H1 (cell line): ENCODE data around the gene LCNL1. TPM values are rescaled to one million over a fixed set of nuclear protein-coding genes. Genes with fewer than 3 reads are reported as not detected.

ENCODE experiments used
- CTCF ChIA-PET: fragments of 300-600 bp; sonication (Branson Sonifier 250); formaldehyde crosslinking; loops from one replicate; lab custom pipeline; 2021; ENCODE audit not compliant: partially characterized antibody; lab: Charles Lee
- POLR2A ChIA-PET: fragments of 300-600 bp; sonication (Branson Sonifier 250); formaldehyde crosslinking; loops from one replicate; lab custom pipeline; 2021; ENCODE audit warnings: inconsistent platforms; ENCODE audit not compliant: partially characterized antibody; lab: Charles Lee
- DNase-seq, 2 experiments: peaks; one replicate each; pipeline versions ENCODE4 v3.0.0 to v3.0.0-alpha.2; 2010 to 2022; ENCODE audit warnings: low spot score in 2 of 2, low read depth in 1 of 2, mixed read lengths in 1 of 2
- FAIRE-seq: peaks from 2 replicates; lab custom pipeline; 2011; peaks lifted over from hg19 to GRCh38; lab: Jason Lieb, UNC
- H2AFZ ChIP-seq: 2 replicates; pipeline ENCODE4 v1.8.1; 2012; ENCODE audit warnings: low read length, inconsistent platforms
- H2AK5ac ChIP-seq: 2 replicates; pipeline ENCODE4 v1.6.1; 2013; ENCODE audit warnings: low read depth, low read length
- H2BK120ac ChIP-seq: replicated peaks from 2 replicates; pipeline ENCODE3; 2013; ENCODE audit warnings: low read depth, low read length, inconsistent platforms
- H2BK12ac ChIP-seq: 2 replicates; pipeline ENCODE4 v1.6.1; 2013; ENCODE audit warnings: low read depth, low read length
- H2BK15ac ChIP-seq: 2 replicates; pipeline ENCODE4 v1.6.1; 2013; ENCODE audit warnings: low read length
- H2BK20ac ChIP-seq: 2 replicates; pipeline ENCODE4 v1.6.1; 2013; ENCODE audit warnings: low read length
- H2BK5ac ChIP-seq: 2 replicates; pipeline ENCODE4 v1.6.1; 2013; ENCODE audit warnings: low read depth, low read length
- H3K14ac ChIP-seq: 2 replicates; pipeline ENCODE4 v1.6.1; 2013; ENCODE audit warnings: inconsistent platforms; ENCODE audit not compliant: insufficient read length
- H3K18ac ChIP-seq: 2 replicates; pipeline ENCODE4 v1.6.1; 2013; ENCODE audit warnings: low read length; ENCODE audit errors: extremely low read depth
- H3K23ac ChIP-seq: 2 replicates; pipeline ENCODE4 v1.6.1; 2013; ENCODE audit warnings: inconsistent platforms; ENCODE audit not compliant: insufficient read length
- H3K23me2 ChIP-seq: 2 replicates; pipeline ENCODE4 v1.6.1; 2013; ENCODE audit warnings: low read depth, low read length
- H3K27ac ChIP-seq: 2 replicates; pipeline ENCODE4 v1.6.1; 2011; ENCODE audit warnings: low read depth, low read length, inconsistent platforms
- H3K27me3 ChIP-seq, 4 experiments: replicated peaks in 1 of 4; 1 replicate in 1 of 4; 2 replicates in 3 of 4; pipeline versions ENCODE4 v1.6.1 to v1.8.1; 2011 to 2013; ENCODE audit warnings: low read length in 3 of 4, mild to moderate bottlenecking in 3 of 4, inconsistent platforms in 2 of 4, mixed read lengths in 2 of 4, moderate library complexity in 1 of 4; ENCODE audit not compliant: control insufficient read depth in 3 of 4, insufficient read depth in 3 of 4; ENCODE audit errors: extremely low read depth in 1 of 4
- H3K36me3 ChIP-seq, 4 experiments: 2 replicates each; pipeline versions ENCODE4 v1.6.1 to v1.8.1; 2011 to 2013; ENCODE audit warnings: mild to moderate bottlenecking in 4 of 4, low read length in 3 of 4, moderate library complexity in 2 of 4, control low read depth in 1 of 4, inconsistent platforms in 1 of 4; ENCODE audit not compliant: insufficient read depth in 4 of 4, control insufficient read depth in 2 of 4
- H3K4ac ChIP-seq: replicated peaks from 2 replicates; pipeline ENCODE3; 2013; ENCODE audit warnings: low read length, low read depth, mixed read lengths, inconsistent platforms; ENCODE audit not compliant: insufficient read length
- H3K4me1 ChIP-seq, 4 experiments: replicated peaks in 1 of 4; 1 replicate in 1 of 4; 2 replicates in 3 of 4; pipeline versions ENCODE4 v1.6.1 to v1.8.1; 2011 to 2013; ENCODE audit warnings: low read length in 3 of 4, inconsistent platforms in 2 of 4, mixed read lengths in 1 of 4; ENCODE audit not compliant: insufficient read depth in 4 of 4, control insufficient read depth in 3 of 4
- H3K4me2 ChIP-seq, 2 experiments: 2 replicates each; pipeline versions ENCODE4 v1.6.1 to v1.8.1; 2011 to 2013; ENCODE audit warnings: low read depth in 2 of 2, low read length in 2 of 2, control low read depth in 1 of 2, inconsistent platforms in 1 of 2, mild to moderate bottlenecking in 1 of 2; ENCODE audit not compliant: insufficient read depth in 1 of 2
- H3K4me3 ChIP-seq, 4 experiments: fragments of 200-600, 300-600 bp in 1 of 4; sonication (generic), shearing (Covaris generic), sonication (Bioruptor Twin) in 1 of 4; 2 replicates each; pipeline versions ENCODE4 v1.5.1 to v1.8.1; 2011 to 2016; ENCODE audit warnings: low read length in 4 of 4, low read depth in 3 of 4, control low read depth in 2 of 4, inconsistent platforms in 2 of 4, mild to moderate bottlenecking in 2 of 4, mixed read lengths in 1 of 4, moderate library complexity in 1 of 4; ENCODE audit not compliant: insufficient read depth in 2 of 4; ENCODE audit errors: extremely low read depth in 1 of 4
- H3K56ac ChIP-seq: replicated peaks from 2 replicates; pipeline ENCODE3; 2013; ENCODE audit warnings: low read depth, mild to moderate bottlenecking, mixed read lengths, low read length, inconsistent platforms; ENCODE audit not compliant: insufficient read length
- H3K79me1 ChIP-seq: 2 replicates; pipeline ENCODE4 v1.6.1; 2013; ENCODE audit warnings: low read depth, low read length, control low read depth
- H3K79me2 ChIP-seq, 2 experiments: 2 replicates each; pipeline versions ENCODE4 v1.6.1 to v1.8.1; 2012 to 2013; ENCODE audit warnings: low read length in 2 of 2, mild to moderate bottlenecking in 2 of 2, inconsistent platforms in 1 of 2; ENCODE audit not compliant: insufficient read depth in 2 of 2, control insufficient read depth in 1 of 2
- H3K9ac ChIP-seq, 4 experiments: replicated peaks in 1 of 4; 1 replicate in 1 of 4; 2 replicates in 3 of 4; pipeline versions ENCODE4 v1.6.1 to v1.8.1; 2011 to 2013; ENCODE audit warnings: low read depth in 3 of 4, low read length in 3 of 4, control low read depth in 2 of 4, mild to moderate bottlenecking in 2 of 4, moderate library complexity in 2 of 4, inconsistent platforms in 1 of 4; ENCODE audit errors: extremely low read depth in 1 of 4
- H3K9me3 ChIP-seq, 2 experiments: 2 replicates each; pipeline versions ENCODE4 v1.6.1 to v1.8.1; 2012 to 2013; ENCODE audit warnings: mild to moderate bottlenecking in 2 of 2, moderate library complexity in 2 of 2, control low read depth in 1 of 2, inconsistent platforms in 1 of 2, low read depth in 1 of 2, low read length in 1 of 2, mixed read lengths in 1 of 2; ENCODE audit not compliant: insufficient read depth in 2 of 2
- H4K20me1 ChIP-seq, 2 experiments: replicated peaks in 1 of 2; 2 replicates each; pipeline versions ENCODE3 to v1.8.1; 2011 to 2013; ENCODE audit warnings: inconsistent platforms in 2 of 2, low read length in 2 of 2, mild to moderate bottlenecking in 1 of 2; ENCODE audit not compliant: insufficient read depth in 2 of 2, control insufficient read depth in 1 of 2
- H4K5ac ChIP-seq: 2 replicates; pipeline ENCODE4 v1.6.1; 2013; ENCODE audit warnings: low read length, low read depth, mixed read lengths, inconsistent platforms; ENCODE audit not compliant: insufficient read length
- H4K8ac ChIP-seq: 2 replicates; pipeline ENCODE4 v1.8.0; 2013; ENCODE audit warnings: mild to moderate bottlenecking, moderate library complexity, low read length, inconsistent platforms; ENCODE audit not compliant: insufficient read depth; ENCODE audit errors: extremely low read depth
- H4K91ac ChIP-seq: replicated peaks from 2 replicates; pipeline ENCODE3; 2013; ENCODE audit warnings: low read length, mixed read lengths, inconsistent platforms; ENCODE audit not compliant: insufficient read length
- CHD2 ChIP-seq: IDR thresholded peaks from 2 replicates; pipeline ENCODE4 v1.6.1; 2012; ENCODE audit warnings: low read length, improper control_type of control experiment
- EP300 ChIP-seq, 2 experiments: IDR thresholded peaks; 1 replicate in 1 of 2; 2 replicates in 1 of 2; pipeline ENCODE4 v1.6.1; 2011 to 2012; ENCODE audit warnings: low read depth in 2 of 2, low read length in 2 of 2, mild to moderate bottlenecking in 2 of 2, borderline replicate concordance in 1 of 2, inconsistent platforms in 1 of 2, moderate library complexity in 1 of 2
- HDAC2 ChIP-seq, 2 experiments: fragments of 300-600 bp in 1 of 2; sonication (generic) in 1 of 2; IDR thresholded peaks; 2 replicates each; pipeline ENCODE4 v1.6.1; 2011 to 2012; ENCODE audit warnings: low read depth in 2 of 2, low read length in 2 of 2, mild to moderate bottlenecking in 2 of 2, moderate library complexity in 2 of 2, borderline replicate concordance in 1 of 2, inconsistent platforms in 1 of 2
- NRF1 ChIP-seq: IDR thresholded peaks from 2 replicates; pipeline ENCODE4 v1.6.1; 2011; ENCODE audit warnings: mild to moderate bottlenecking, low read depth, low read length, improper control_type of control experiment
- PHF8 ChIP-seq: fragments of 200-600 bp; sonication (generic); conservative IDR thresholded peaks from 2 replicates; pipeline ENCODE4 v1.7.1; 2012; ENCODE audit warnings: low read depth, mild to moderate bottlenecking, inconsistent platforms, low read length, moderate library complexity
- RBBP5 ChIP-seq: IDR thresholded peaks from 2 replicates; pipeline ENCODE4 v1.7.1; 2012; ENCODE audit warnings: low read depth, mild to moderate bottlenecking, inconsistent platforms, low read length, moderate library complexity, borderline replicate concordance
- SIN3A ChIP-seq, 2 experiments: IDR thresholded peaks in 1 of 2; conservative IDR thresholded peaks in 1 of 2; 2 replicates each; pipeline ENCODE4 v1.6.1; 2011 to 2012; ENCODE audit warnings: low read length in 2 of 2, improper control_type of control experiment in 1 of 2, low read depth in 1 of 2, mild to moderate bottlenecking in 1 of 2
- SP4 ChIP-seq: IDR thresholded peaks from 2 replicates; pipeline ENCODE4 v1.6.1; 2012; ENCODE audit warnings: low read length, inconsistent platforms
- TBP ChIP-seq: IDR thresholded peaks from 2 replicates; pipeline ENCODE4 v1.6.1; 2011; ENCODE audit warnings: low read depth, low read length, improper control_type of control experiment
- USF2 ChIP-seq: IDR thresholded peaks from 2 replicates; pipeline ENCODE4 v1.6.1; 2011; ENCODE audit warnings: low read length, improper control_type of control experiment
- WGBS, 2 experiments: shearing (Covaris generic) in 1 of 2; methylation state at CpG; one replicate each; pipeline versions ENCODE4 v1.1.6 to v1.1.7; 2013 to 2015; ENCODE audit warnings: low lambda C conversion rate in 2 of 2, mixed read lengths in 2 of 2, inconsistent platforms in 1 of 2, low coverage in 1 of 2, missing lambda C conversion rate in 1 of 2; ENCODE audit not compliant: insufficient replicate concordance in 2 of 2, insufficient coverage in 1 of 2, insufficient read length in 1 of 2; ENCODE audit errors: extremely low coverage in 1 of 2, missing lambda C conversion rate in 1 of 2; 5-methylcytosine and 5-hydroxymethylcytosine counted together
- polyA plus RNA-seq, 7 experiments: library from polyadenylated mRNA; depleted of rRNA in 3 of 7; stranded (reverse) in 5 of 7; unstranded in 2 of 7; fragments of >200 nt in 5 of 7; fragments of 200-250 nt in 2 of 7; gene quantifications; 1 replicate in 5 of 7; 2 replicates in 1 of 7; 4 replicates in 1 of 7; pipeline versions ENCODE4 v1.2.1 to v1.2.3, GENCODE V29; 2011 to 2013; ENCODE audit warnings: missing spikeins in 2 of 7, mixed read lengths in 2 of 7
- total RNA-seq: library from RNA; stranded (reverse); fragmentation: NEBNext Ultra II Directional; extraction: Animal tissue kit (Norgen Biotek cat#: 25700); gene quantifications from 2 replicates; pipeline ENCODE4 v1.2.1, GENCODE V29; 2021

The LCNL1 gene
- total and polyA plus RNA-seq, 2 of the 8 experiments (the other 6 are each of a cell fraction or from before 2014, with no cell fraction given) = 0.11 TPM; not detected in 1

- Histone ChIP-seq H3K4me2 (no peak overlapping the region), H3K36me3 (no peaks in the 10 kb centered on the region), H3K18ac (no peak overlapping the region), H3K23me2 (no peaks in the 10 kb centered on the region), H3K4me1 (peaks cover 0 to under 1% (median 0%) of the 10 kb centered on the region in 4 experiments; a peak in 2 of 7 replicates), H4K5ac (no peak overlapping the region), H2BK120ac (no peak overlapping the region), H3K14ac (no peak overlapping the region), H3K79me1 (no peaks in the 10 kb centered on the region), H3K9ac (no peak overlapping the region), H3K4ac (no peak overlapping the region), H2BK5ac (no peak overlapping the region), H3K56ac (no peak overlapping the region), H3K79me2 (no peaks in the 10 kb centered on the region), H4K8ac (no peak overlapping the region), H3K27me3 (no peaks in the 10 kb centered on the region; a peak in 1 of 7 replicates), H2BK15ac (no peak overlapping the region), H4K91ac (no peak overlapping the region), H3K23ac (no peak overlapping the region), H4K20me1 (no peaks in the 10 kb centered on the region), H2BK20ac (no peak overlapping the region), H2AK5ac (no peak overlapping the region), H2BK12ac (no peak overlapping the region), H2AFZ (no peak overlapping the region), H3K4me3 (no peak overlapping the region), H3K9me3 (peaks cover 0 to 10% of the 10 kb centered on the region in 2 experiments; a peak in 1 of 4 replicates), H3K27ac (no peak overlapping the region)
- no peak for FAIRE-seq
- TF ChIP-seq EP300 (IDR thresholded peaks at IDR 0.05; ENCODE audit: borderline replicate concordance in 1 of 2, low read depth in 2 of 2, low read length in 2 of 2) (no peak), RBBP5 (no peak), TBP (no peak), SP4 (no peak), HDAC2 (IDR thresholded peaks at IDR 0.05; ENCODE audit: borderline replicate concordance in 1 of 2, low read depth in 2 of 2, low read length in 2 of 2) (no peak), SIN3A (conservative IDR thresholded peaks at IDR 0.05 in 1 of 2, IDR thresholded peaks at IDR 0.05 in 1 of 2; ENCODE audit: low read depth in 1 of 2, low read length in 2 of 2) (no peak), CHD2 (no peak), USF2 (no peak), NRF1 (no peak), PHF8 (no peak)
- POLR2A ChIA-PET = no interaction called here
- 91% methylated on average over 10 of the region's 10 CpGs; no CpG with 5 or more reads in 1 of the 2 experiments for WGBS, 2 experiments
- DNase-seq = no peak
- CTCF ChIA-PET = interaction anchor here (0.6 to 3.5 kb wide), 10 partner anchors 18 to 215 kb away, joined by 3 to 21 read pairs (median 6); partner anchors contain the start of gene DPP7
Observed at GRCh38 chr9:137002646-137003041, 19.9 kb downstream of the LCNL1 start.
